Raji (cell line): ENCODE data around the gene ZBTB25.

Source experiments
- POLR2A ChIP-seq: IDR thresholded peaks from 2 replicates; pipeline ENCODE4 v1.6.1; 2011; ENCODE audit warnings: low read depth, low read length, control low read depth; ENCODE audit not compliant: insufficient read depth

Gene ZBTB25

DNA sequence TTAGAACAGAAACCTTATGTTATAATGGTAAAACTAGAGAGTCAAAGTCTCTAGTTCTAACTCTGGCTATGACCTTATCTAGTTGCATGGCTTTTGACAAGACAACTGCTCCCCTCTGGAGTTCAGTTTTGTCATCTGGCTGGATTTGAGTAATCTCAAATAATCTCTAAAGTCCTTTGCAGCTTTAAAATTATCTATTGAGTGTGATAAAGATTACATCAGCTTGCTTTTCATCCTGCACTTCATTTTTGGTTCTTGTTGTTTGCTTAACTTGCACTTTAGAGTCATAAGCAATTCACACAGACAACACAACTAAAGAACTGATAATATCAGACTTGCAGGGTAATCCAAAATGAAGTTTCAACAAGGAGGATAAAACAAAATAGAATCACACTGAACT, 36.1 kb downstream of the ZBTB25 start:
- no peak for TF ChIP-seq POLR2A

- no peak for TF ChIP-seq POLR2A
Observed at GRCh38 chr14:64467101-64467500, 36.5 kb downstream of the ZBTB25 start.

- no peak for TF ChIP-seq POLR2A
Observed at GRCh38 chr14:64465831-64466554, 37.6 kb downstream of the ZBTB25 start.

DNA sequence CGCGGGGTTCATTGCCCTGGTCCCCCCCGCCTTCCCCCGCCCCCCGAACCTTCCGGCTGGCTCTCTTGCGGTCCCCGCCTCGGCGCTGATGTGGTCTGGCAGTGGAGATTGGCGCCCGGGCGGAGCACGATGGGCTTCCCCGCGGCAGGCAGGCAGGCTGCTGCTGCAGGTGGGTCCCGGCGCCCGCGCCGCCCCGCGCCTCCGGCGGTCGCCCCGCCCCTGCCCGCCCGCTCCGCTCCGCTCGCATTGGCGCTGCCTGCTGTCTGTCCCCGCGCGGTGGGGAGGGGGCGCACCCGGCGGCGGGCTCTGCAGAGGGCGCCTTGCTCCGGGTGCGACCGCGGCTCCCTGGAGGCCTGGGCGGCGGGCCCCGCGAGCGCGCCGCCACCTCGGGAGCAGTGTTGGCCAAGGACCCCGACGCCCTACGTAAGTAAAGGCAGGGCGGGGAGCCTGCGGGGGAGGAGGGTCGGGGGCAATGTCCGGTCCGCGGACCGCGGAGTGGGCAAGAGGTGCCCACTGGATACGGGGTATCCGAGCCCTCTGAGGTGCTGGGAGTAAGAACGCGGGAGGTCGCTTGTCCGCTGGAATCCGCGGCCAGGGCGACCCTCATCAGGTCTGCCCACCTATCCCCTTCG, 38.3 kb downstream of the ZBTB25 start, which contains the start of gene AKAP5:
AKAP5 (plus strand) TSS at position 309 of the 632 bp plus-strand sequence. CDS start 2,896 bp downstream, outside the sequence.
- no peak for TF ChIP-seq POLR2A

- TF ChIP-seq POLR2A = no peak
Observed at GRCh38 chr14:64464651-64465050, 39.0 kb downstream of the ZBTB25 start.

DNA sequence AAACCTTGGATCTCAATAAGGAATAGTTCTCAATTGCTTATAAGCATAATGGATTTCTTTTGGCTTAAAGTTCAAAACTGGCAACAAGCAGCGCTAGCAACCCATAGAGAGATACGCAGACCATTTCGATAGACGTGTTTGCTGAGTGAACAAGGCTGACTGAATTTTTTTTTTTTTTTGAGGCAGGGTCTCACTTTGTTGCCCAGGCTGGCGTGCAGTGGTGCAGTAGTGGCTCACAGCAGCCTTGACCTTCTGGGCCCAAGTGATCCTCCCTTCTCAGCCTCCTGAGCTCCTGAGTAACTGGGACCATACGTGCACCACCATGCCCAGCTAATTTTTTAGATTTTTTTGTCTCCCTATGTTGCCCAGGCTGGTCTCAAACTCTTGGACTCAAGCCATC, 39.8 kb downstream of the ZBTB25 start:
- no peak for TF ChIP-seq POLR2A

GRCh38 chr14:64463195-64463594, 40.4 kb downstream of the ZBTB25 start:
- TF ChIP-seq POLR2A = no peak

DNA sequence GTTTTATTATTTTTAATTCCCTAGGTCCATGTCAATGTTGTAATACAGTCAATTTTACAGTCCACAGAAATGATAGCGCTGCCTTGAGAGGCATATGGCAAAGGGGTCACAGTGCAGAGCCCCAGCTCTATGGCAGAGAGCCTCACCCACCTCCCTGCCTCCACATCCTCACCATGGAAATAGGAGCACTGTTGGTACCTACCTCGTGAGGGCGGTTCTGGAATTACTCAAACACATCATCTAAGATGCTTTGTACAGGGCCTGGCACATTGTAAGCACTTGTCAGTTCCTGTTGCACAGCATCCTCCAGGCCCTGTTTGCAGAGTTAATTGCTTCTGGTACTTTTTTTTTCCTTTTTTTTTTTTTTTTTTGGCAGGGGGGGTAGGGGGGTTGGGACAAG, 42.4 kb downstream of the ZBTB25 start:
- TF ChIP-seq POLR2A = no peak

DNA sequence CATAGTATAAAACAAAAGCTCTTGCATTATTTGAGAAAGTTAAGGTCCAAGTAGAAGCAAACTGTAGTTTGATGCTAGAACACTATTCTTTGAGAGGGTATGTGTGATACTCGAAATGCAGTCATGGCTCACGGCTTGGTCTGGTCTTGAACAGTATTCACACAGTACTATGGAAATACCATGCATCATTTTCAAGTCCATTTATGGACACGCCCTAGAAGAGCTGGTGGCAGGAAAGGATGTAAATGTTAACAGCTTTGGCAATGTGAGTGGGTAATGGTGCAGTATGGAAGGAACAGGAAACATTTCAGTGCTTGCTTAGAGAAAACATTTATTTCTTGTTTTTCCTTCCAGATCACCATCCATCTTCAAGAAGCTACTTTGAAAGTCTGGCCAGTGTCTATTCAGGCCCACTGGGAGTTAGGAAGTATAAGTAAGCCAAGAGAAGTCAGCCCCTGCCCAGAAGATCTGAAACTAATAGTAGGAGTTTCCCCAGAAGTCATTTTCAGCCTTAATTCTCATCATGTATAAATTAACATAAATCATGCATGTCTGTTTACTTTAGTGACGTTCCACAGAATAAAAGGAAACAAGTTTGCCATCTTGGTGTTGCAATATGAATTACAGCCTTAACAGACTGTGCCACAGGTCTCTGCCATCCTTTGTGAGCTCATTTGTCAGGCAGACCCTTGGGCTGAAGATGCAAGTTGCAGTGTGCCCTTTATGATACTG, 44.1 kb downstream of the ZBTB25 start:
- no peak for TF ChIP-seq POLR2A

DNA sequence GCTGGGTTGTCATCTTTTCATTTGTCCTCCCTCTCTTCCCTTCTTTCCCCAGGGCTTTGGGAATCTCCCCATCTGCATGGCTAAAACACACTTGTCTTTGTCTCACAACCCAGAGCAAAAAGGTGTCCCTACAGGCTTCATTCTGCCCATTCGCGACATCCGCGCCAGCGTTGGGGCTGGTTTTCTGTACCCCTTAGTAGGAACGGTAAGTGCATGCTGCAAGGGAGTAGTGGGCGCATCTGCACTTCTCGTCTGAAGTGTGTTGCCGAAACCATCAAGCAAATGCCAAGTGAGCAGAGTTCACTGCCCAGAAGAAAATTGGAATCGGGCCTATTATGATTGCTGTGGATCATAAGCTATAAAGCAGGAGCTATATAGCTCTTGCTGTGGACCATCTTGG, 49.0 kb downstream of the ZBTB25 start:
- no peak for TF ChIP-seq POLR2A

DNA sequence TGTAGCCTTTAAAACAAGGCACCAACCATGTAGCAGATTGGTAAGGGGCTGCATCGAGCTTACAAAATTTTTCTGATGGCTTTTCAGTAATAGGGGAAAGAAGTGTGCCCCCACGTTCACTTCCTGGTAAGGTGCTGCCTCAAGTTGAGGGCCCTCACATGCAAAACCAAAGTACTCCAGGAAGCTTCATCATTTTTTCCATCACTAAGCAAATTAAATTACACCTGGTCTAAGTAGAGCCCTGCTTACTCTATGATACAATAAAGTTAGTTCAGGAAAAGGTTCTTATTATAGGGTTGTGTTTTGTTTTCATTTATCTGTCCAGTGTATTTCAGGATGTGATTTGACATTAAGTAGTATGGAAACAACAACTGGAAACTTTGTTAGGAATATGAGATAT, 53.4 kb downstream of the ZBTB25 start:
- no peak for TF ChIP-seq POLR2A

DNA sequence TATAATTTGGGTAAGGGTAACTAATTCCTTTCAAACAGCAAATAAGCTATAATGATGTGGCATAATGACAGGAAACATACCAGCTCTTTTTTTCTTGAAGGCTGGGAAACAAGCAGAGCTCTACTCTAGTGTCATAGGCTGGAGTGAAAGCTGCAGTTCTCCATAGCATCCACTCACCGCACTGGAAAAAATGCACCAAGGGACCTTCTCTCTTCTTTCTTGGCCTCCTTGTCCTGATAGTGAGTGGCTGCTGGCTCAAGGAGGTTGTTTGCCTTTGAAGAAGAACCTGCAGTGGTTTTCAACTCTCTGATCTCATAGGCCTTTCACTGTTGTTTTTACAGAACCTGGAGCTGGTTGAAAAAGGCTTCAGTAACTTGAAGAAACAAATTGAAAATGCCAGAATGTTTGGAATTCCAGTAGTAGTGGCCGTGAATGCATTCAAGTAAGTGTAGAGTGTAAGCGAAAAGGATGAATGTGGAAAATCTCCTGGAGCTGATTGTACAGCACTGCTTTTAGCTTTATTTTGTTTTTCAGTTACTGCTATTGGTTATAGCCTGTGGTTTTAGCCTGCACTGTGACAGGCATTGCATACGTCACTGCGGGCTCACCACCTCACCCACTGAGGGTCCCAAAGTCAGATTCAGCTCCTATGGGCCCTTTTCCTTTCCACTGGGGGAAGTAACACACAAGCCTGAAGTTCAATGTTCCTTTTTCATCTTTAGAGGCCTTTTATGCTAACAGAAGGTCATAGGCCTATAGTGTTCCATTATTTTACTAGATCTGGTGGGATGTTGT, 55.6 kb downstream of the ZBTB25 start:
- no peak for TF ChIP-seq POLR2A

- TF ChIP-seq POLR2A = no peak
Observed at GRCh38 chr14:64444984-64445845, 58.4 kb downstream of the ZBTB25 start.

- no peak for TF ChIP-seq POLR2A
Observed at GRCh38 chr14:64444140-64444539, 59.5 kb downstream of the ZBTB25 start.
